ENCODE data around the gene GNA14.
"Not testable (repeated sequence)": the region's sequence is repeated elsewhere in the genome, so short reads cannot be mapped to it uniquely, and the experiment has no call there.

Gene GNA14

DNA sequence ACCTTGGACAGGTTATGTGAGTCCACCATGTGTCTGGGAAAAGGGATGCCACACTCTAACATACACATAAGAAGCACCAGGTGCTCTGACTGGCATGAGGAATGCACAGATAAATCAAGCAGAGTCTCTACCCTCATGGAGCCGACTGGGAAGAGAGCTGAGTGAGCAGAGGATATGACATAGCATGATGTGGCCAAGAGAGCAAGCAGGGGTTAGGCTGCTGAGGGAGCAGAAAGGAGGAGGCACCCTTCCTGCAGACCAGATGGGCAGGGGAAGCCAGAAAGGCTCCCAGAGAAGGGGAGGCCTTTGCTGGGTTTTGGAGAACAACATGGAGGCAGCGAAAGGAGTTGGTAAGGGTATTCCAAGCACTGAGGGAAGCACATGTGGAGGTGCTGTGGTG is 223.1 kb downstream of the GNA14 start:
- H3K27ac ChIP-seq, result no peak overlapping the region
- TF ChIP-seq, protein P1, sequence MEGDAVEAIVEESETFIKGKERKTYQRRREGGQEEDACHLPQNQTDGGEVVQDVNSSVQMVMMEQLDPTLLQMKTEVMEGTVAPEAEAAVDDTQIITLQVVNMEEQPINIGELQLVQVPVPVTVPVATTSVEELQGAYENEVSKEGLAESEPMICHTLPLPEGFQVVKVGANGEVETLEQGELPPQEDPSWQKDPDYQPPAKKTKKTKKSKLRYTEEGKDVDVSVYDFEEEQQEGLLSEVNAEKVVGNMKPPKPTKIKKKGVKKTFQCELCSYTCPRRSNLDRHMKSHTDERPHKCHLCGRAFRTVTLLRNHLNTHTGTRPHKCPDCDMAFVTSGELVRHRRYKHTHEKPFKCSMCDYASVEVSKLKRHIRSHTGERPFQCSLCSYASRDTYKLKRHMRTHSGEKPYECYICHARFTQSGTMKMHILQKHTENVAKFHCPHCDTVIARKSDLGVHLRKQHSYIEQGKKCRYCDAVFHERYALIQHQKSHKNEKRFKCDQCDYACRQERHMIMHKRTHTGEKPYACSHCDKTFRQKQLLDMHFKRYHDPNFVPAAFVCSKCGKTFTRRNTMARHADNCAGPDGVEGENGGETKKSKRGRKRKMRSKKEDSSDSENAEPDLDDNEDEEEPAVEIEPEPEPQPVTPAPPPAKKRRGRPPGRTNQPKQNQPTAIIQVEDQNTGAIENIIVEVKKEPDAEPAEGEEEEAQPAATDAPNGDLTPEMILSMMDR (conservative IDR thresholded peaks at IDR 0.05), result no peak

DNA sequence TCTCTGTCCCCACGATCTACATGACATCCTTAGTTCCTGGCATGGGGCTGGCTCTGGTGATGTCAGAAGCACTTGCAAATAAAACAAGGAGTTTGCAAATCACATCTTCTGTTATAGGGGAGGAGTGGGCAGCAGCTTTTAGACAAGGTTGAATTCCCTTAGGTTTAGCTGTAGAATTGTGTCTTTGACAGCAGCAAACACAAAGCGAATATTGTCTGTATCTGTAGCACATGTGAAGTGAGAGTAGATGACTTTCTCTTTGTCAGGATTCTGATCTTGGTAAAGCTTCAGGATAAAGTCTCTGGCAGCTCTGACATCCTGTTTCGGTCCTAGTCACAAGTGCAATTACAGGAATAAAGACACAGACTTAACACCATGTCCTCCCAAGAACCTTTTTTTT is 224.3 kb downstream of the GNA14 start:
- H3K27ac ChIP-seq, result no peak overlapping the region
- TF ChIP-seq, protein P1 (conservative IDR thresholded peaks at IDR 0.05), result no peak

DNA sequence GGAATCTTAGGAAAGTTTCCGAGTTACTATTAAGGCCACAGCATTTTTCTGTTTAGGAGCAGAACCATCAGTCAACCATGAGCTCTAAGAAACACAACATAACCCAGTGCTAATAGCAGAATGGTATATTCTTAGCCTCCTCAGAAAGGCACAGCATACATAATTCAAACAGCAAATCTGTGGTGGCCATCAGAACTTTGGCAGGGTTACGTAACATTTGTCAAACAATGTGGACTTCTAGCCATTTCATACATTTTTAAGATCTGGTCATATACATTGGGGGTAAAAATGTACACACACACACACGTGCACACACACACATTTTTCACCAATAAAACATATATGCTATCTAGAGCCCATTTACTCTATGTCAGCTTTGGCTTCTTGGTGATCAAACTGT is 225.2 kb downstream of the GNA14 start:
- H3K27ac ChIP-seq, result no peak overlapping the region
- TF ChIP-seq, protein P1 (conservative IDR thresholded peaks at IDR 0.05), result no peak

DNA sequence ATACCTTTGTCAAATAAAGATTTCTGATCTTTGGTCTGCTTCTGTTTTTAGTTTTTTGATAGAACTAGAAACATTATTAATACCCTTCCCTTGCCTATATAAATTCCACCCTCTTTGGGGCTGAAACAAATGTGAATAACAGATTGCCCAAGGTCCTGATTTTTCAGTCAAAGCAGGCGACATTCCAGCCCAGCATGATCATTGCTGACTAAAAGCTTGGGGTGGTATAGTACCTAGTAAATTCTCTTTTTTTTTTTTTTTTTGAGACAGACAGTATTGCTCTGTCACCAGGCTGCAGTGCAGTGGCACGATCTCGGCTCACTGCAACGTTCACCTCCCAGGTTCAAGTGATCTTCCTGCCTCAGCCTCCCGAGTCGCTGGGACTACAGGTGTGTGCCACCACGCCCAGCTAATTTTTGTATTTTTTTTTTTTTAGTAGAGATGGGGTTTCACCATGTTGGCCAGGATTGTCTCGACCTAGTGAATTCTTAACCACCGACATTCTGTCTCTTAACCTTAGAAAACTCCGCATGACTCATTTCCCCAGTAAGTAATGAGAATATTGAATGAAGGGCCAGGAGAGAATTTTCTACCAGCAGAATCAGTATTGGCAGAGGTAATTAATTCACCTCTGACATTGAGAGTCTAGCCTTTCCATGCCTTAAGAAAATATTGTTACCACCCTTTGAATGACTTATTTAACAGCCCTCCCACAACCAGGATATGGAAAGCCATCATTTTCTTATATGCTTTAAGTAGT is 226.4 kb downstream of the GNA14 start:
- H3K27ac ChIP-seq, result no peak overlapping the region
- TF ChIP-seq, protein P1 (conservative IDR thresholded peaks at IDR 0.05), result no peak

DNA sequence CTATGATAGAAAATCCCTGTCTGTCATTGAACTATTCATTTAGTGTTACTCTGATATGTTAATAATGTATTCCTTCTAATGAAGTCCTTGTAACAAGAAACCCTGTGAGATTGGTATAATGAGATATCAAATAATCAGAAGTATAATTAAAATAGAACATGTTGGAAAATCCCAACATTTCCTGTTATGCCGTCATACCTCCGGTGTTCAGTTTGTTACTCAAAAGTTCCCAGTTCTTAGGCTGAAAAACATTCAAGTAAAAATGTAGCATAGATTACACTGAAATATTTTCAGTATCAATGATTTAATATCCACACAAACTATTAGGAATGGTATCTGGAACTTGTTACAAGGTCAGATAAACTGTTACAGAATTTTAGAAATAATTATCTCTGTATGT is 227.5 kb downstream of the GNA14 start:
- no peak overlapping the region for H3K27ac ChIP-seq
- TF ChIP-seq, protein P1 (conservative IDR thresholded peaks at IDR 0.05), result no peak

DNA sequence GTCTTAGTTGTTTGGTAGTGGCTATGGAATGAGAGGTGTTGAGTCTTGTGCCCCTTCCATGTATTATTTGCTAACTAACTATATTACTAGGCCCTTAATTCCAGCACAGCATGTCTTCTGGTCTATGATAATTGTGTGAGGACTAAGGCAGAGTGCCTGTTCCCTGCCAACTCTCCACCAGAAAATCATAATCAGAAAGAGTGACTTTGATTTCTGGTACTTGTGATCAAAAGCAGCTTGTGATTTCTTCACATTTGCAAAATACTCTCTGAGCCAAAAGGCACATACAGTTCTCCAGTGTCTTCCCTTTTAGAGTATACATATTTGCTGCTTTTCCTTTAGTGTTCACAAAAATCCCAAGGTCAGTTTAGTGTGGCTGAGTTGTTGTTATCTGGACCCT is 229.9 kb downstream of the GNA14 start:
- H3K27ac ChIP-seq, result no peak overlapping the region

DNA sequence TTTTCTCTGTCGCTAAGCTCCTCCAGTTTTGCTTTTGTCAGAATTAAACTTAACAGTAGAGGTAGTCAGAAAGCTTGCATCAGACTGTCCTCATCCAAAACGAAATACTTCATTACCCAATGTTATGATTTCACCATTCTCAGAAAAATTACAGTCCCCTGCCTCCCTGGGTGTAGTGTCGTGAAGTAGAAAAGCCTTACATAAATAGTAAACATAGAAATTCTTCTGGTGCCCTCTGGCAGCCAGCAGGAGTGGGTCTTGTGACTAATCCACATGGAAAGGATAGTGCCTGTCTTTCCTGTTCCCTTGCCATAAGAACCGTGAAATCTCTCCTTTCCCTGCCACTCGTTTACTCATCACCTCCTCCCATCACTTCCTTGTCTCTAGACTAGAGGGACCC is 230.6 kb downstream of the GNA14 start:
- TF ChIP-seq, protein P1 (conservative IDR thresholded peaks at IDR 0.05), result no peak
- H3K27ac ChIP-seq, result no peak overlapping the region

More for the DNA sequence above, 229.9 kb downstream of the GNA14 start:
- TF ChIP-seq, protein P1 (conservative IDR thresholded peaks at IDR 0.05), result no peak

DNA sequence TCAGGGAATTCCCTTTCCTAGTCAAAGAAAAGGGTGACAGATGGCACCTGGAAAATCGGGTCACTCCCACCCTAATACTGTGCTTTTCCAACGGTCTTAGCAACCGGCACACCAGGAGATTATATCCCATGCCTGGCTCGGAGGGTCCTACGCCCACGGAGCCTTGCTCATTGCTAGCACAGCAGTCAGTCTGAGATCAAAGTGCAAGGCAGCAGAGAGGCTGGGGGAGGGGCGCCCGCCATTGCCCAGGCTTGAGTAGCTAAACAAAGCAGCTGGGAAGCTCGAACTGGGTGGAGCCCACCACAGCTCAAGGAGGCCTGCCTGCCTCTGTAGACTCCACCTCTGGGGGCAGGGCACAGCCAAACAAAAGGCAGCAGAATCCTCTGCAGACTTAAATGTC is 239.6 kb downstream of the GNA14 start:
- H3K27ac ChIP-seq, result not testable (repeated sequence)
